HFFc6 (cell line): ENCODE results near the gene KLHL29. TPM values are rescaled to one million over a fixed set of nuclear protein-coding genes. Genes with fewer than 3 reads are reported as not detected.

Experiments
- DNase-seq: peaks from one replicate; pipeline ENCODE4 v3.0.0-alpha.2; 2018
- H3K27ac Mint-ChIP-seq: 2 replicates; pipeline ENCODE4 v1.8.0; 2020; ENCODE audit warnings: mild to moderate bottlenecking, mixed read lengths
- H3K27me3 Mint-ChIP-seq: 2 replicates; pipeline ENCODE4 v1.8.0; 2021; ENCODE audit warnings: mild to moderate bottlenecking, moderate library complexity, mixed read lengths; ENCODE audit not compliant: insufficient read depth
- H3K36me3 Mint-ChIP-seq: 2 replicates; pipeline ENCODE4 v1.8.0; 2021; ENCODE audit warnings: low read depth, mixed read lengths
- H3K4me1 Mint-ChIP-seq: 2 replicates; pipeline ENCODE4 v1.8.0; 2020; ENCODE audit warnings: low read depth, mixed read lengths
- H3K4me3 Mint-ChIP-seq: 2 replicates; pipeline ENCODE4 v1.8.0; 2020; ENCODE audit warnings: mild to moderate bottlenecking, moderate library complexity, mixed read lengths
- H3K9me3 Mint-ChIP-seq: 2 replicates; pipeline ENCODE4 v1.8.0; 2020; ENCODE audit warnings: mild to moderate bottlenecking, mixed read lengths
- total RNA-seq, 6 experiments: library from RNA; stranded (reverse); fragmentation: NEBNext Ultra II Directional; extraction: Animal tissue kit (Norgen Biotek cat#: 25700); gene quantifications; 2 replicates in 1 of 6; 3 replicates in 5 of 6; pipeline ENCODE4 v1.2.3, GENCODE V29; 2021
- TF ChIP-seq, protein P1 (sequence below): fragments of 200-600 bp; sonication (generic); IDR thresholded peaks from 2 replicates; pipeline ENCODE4 v1.5.0; 2021; ENCODE audit warnings: antibody characterized with exemption, mild to moderate bottlenecking

The KLHL29 gene
- total RNA-seq, 6 experiments from 2014 or later: 7.4 to 9.7 (median 8.6) TPM

GRCh38 chr2:23571085-23571484 is 186.1 kb downstream of the KLHL29 start:
- peaks cover 1% of the 10 kb centered on the region; the same call in 1 of the 2 replicates for H3K27me3 Mint-ChIP-seq
- no peak overlapping the region for H3K4me3 Mint-ChIP-seq

DNA sequence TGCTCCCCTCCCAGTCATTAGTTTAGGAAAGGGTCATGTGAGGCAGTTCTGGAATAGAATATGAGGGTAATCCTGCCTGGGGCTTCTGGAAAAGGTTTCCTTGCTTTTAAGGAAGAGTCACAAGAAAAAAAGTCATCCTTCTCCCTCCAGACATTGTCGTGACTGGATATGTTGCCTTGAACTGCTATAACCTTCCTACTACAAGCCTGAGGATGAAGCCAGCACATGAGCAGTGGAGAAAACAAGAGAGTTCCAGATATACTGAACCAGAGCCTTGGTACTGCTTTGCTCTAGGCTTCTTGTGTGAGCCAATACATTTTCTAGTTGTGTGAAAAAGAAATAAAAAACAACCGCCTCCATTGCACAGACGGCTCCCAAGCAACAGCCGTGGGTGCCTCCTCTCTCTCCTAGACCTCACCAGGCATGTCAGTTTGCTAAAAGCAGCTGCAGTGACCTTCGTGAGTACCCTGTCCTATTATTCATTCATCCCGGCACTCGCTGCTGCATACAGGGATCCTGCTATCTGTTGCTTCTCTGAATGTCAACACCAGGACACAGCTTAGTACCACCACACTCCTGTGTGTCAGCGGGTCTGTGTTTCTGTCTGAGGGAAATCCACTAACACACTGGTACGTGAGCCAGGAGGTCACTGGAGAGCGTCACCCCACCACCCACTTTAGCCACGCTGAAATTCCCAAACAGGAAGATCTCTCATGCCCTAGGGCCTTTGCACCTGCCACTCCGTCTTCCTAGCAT is 186.7 kb downstream of the KLHL29 start:
- peaks cover 1% of the 10 kb centered on the region; the same call in 1 of the 2 replicates for H3K27me3 Mint-ChIP-seq
- TF ChIP-seq, protein P1, sequence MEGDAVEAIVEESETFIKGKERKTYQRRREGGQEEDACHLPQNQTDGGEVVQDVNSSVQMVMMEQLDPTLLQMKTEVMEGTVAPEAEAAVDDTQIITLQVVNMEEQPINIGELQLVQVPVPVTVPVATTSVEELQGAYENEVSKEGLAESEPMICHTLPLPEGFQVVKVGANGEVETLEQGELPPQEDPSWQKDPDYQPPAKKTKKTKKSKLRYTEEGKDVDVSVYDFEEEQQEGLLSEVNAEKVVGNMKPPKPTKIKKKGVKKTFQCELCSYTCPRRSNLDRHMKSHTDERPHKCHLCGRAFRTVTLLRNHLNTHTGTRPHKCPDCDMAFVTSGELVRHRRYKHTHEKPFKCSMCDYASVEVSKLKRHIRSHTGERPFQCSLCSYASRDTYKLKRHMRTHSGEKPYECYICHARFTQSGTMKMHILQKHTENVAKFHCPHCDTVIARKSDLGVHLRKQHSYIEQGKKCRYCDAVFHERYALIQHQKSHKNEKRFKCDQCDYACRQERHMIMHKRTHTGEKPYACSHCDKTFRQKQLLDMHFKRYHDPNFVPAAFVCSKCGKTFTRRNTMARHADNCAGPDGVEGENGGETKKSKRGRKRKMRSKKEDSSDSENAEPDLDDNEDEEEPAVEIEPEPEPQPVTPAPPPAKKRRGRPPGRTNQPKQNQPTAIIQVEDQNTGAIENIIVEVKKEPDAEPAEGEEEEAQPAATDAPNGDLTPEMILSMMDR: no peak
- peaks cover 23% of the 10 kb centered on the region for H3K4me1 Mint-ChIP-seq
- DNase-seq: no peak
- H3K27ac Mint-ChIP-seq: no peak overlapping the region
- H3K4me3 Mint-ChIP-seq: no peak overlapping the region
- no peaks in the 10 kb centered on the region for H3K9me3 Mint-ChIP-seq
- H3K36me3 Mint-ChIP-seq: no peaks in the 10 kb centered on the region

More at GRCh38 chr2:23571085-23571484, 186.1 kb downstream of the KLHL29 start:
- H3K27ac Mint-ChIP-seq: no peak overlapping the region
- H3K36me3 Mint-ChIP-seq: no peaks in the 10 kb centered on the region
- DNase-seq: no peak
- H3K9me3 Mint-ChIP-seq: no peaks in the 10 kb centered on the region
- peaks cover 29% of the 10 kb centered on the region for H3K4me1 Mint-ChIP-seq
- TF ChIP-seq, protein P1: no peak

- Mint-ChIP-seq H3K27ac (no peak overlapping the region), H3K9me3 (no peaks in the 10 kb centered on the region), H3K4me1 (no peaks in the 10 kb centered on the region), H3K4me3 (no peak overlapping the region), H3K27me3 (peaks cover 1% of the 10 kb centered on the region), H3K36me3 (no peaks in the 10 kb centered on the region)
- no peak for DNase-seq
- TF ChIP-seq, protein P1: no peak
Measured at GRCh38 chr2:23574919-23575654, 190.1 kb downstream of the KLHL29 start.

DNA sequence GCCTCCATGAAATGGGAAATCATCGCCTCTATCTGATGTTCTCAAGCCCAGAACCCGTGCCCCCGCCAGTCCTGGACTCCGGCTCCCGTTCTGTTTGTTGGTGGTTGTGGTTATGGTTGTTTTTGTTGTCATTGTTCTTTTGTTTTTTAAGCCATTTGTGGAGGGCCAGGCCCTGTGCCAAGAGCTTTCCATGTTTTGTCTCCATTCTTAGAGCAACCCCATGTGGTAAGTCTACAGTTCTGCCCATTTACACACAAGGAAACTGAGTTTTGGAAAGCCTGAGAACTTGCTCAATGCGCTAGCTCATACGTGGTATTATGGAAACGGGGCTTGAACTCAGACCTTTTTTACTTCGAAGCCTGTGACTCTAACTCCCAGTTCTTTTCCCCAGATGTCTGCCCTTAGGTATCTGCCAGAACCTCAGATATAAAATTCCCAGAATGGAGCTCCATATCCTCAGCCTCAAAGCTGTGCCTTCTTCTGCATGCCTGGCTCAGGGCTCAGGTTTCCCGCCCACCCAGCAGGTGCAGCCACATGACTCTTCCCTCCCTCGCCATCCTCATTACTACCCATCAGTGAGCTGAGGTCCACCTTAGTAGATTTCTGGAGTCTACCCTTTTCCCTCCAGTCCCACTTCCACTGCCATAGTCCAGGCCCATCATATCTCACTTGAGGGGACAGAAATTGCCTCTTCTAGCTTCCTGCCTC is 194.1 kb downstream of the KLHL29 start:
- no peak overlapping the region for H3K4me3 Mint-ChIP-seq
- no peak overlapping the region for H3K27ac Mint-ChIP-seq
- no peak for DNase-seq
- no peaks in the 10 kb centered on the region; the same call in 1 of the 2 replicates for H3K27me3 Mint-ChIP-seq
- TF ChIP-seq, protein P1: no peak
- H3K36me3 Mint-ChIP-seq: no peaks in the 10 kb centered on the region
- H3K4me1 Mint-ChIP-seq: no peaks in the 10 kb centered on the region
- H3K9me3 Mint-ChIP-seq: no peaks in the 10 kb centered on the region

DNA sequence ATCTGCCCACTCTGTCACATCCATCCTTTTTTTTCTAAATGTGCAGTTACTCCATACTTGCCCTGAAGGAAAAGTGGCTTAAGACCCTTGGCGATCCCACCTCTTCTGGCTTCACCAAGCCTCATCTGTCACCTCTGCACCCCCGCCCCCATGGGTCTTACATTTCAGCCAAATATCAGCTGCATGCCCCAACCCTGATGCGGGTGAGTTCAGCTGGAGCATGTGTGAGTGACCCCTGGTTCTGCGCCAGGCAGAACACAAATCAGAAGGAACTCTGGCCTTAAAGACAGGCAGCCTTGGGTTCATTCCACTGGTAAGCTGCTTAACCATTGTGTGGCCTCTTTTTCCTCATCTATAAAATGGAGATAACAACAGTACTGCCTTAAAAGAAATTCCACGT is 194.7 kb downstream of the KLHL29 start:
- Mint-ChIP-seq H3K27ac (no peak overlapping the region), H3K27me3 (no peaks in the 10 kb centered on the region; the same call in 1 of the 2 replicates)
- no peak for DNase-seq

More for the DNA sequence above, 194.7 kb downstream of the KLHL29 start:
- Mint-ChIP-seq H3K36me3 (no peaks in the 10 kb centered on the region), H3K9me3 (no peaks in the 10 kb centered on the region), H3K4me1 (no peaks in the 10 kb centered on the region), H3K4me3 (no peak overlapping the region)
- TF ChIP-seq, protein P1: no peak
